ENCODE measurements around the gene PXN.

Gene PXN

GRCh38 chr12:120229487-120230325 is 35.8 kb downstream of the PXN start (continued):
- no peak for TF ChIP-seq PPARA (CRISPR knock-in tag; IDR thresholded peaks at IDR 0.05; ENCODE audit: borderline replicate concordance)
- no peak for TF ChIP-seq CSRNP3 (CRISPR knock-in tag; IDR thresholded peaks at IDR 0.05)
- no peak for TF ChIP-seq ZNF8 (CRISPR knock-in tag; IDR thresholded peaks at IDR 0.05)
- TF ChIP-seq ZC3H10 (CRISPR knock-in tag; IDR thresholded peaks at IDR 0.05) = no peak
- TF ChIP-seq GLIS3 (CRISPR knock-in tag; IDR thresholded peaks at IDR 0.05) = no peak

- ATAC-seq = no peak
- no peak for TF ChIP-seq ARNTL (CRISPR knock-in tag; IDR thresholded peaks at IDR 0.05; ENCODE audit: borderline replicate concordance, low read depth)
- no peak for TF ChIP-seq CSDC2 (CRISPR knock-in tag; IDR thresholded peaks at IDR 0.05)
- TF ChIP-seq ZNF70 (CRISPR knock-in tag; IDR thresholded peaks at IDR 0.05) = no peak
- no peak for TF ChIP-seq TSHZ2 (CRISPR knock-in tag; IDR thresholded peaks at IDR 0.05)
- TF ChIP-seq TCF4 (CRISPR knock-in tag; IDR thresholded peaks at IDR 0.05; ENCODE audit: borderline replicate concordance) = no peak
- no peak for TF ChIP-seq TOX (CRISPR knock-in tag; IDR thresholded peaks at IDR 0.05; ENCODE audit: borderline replicate concordance)
Measured at GRCh38 chr12:120229071-120229486, 36.5 kb downstream of the PXN start.

GRCh38 chr12:120228291-120229070 is 37.0 kb downstream of the PXN start:
- ATAC-seq = peak; percentile 59
- TF ChIP-seq PPARA (CRISPR knock-in tag; IDR thresholded peaks at IDR 0.05; ENCODE audit: borderline replicate concordance) = no peak
- TF ChIP-seq PATZ1 (CRISPR knock-in tag; IDR thresholded peaks at IDR 0.05; ENCODE audit: borderline replicate concordance) = no peak
- TF ChIP-seq RARB (CRISPR knock-in tag; IDR thresholded peaks at IDR 0.05) = no peak
- no peak for TF ChIP-seq ARNTL (CRISPR knock-in tag; IDR thresholded peaks at IDR 0.05; ENCODE audit: borderline replicate concordance, low read depth)
- TF ChIP-seq ZNF8 (CRISPR knock-in tag; IDR thresholded peaks at IDR 0.05) = no peak
- TF ChIP-seq POU6F1 (CRISPR knock-in tag; IDR thresholded peaks at IDR 0.05; ENCODE audit: borderline replicate concordance, low read depth) = no peak
- no peak for TF ChIP-seq ZNF70 (CRISPR knock-in tag; IDR thresholded peaks at IDR 0.05)
- no peak for TF ChIP-seq TSHZ2 (CRISPR knock-in tag; IDR thresholded peaks at IDR 0.05)
- TF ChIP-seq SNAI2 (CRISPR knock-in tag; IDR thresholded peaks at IDR 0.05) = no peak
- no peak for TF ChIP-seq CSDC2 (CRISPR knock-in tag; IDR thresholded peaks at IDR 0.05)
- no peak for TF ChIP-seq ZFP30 (CRISPR knock-in tag; IDR thresholded peaks at IDR 0.05)
- no peak for TF ChIP-seq ZFP3 (CRISPR knock-in tag; IDR thresholded peaks at IDR 0.05)
- TF ChIP-seq ISL1 (CRISPR knock-in tag; IDR thresholded peaks at IDR 0.05) = no peak
- no peak for TF ChIP-seq GLIS3 (CRISPR knock-in tag; IDR thresholded peaks at IDR 0.05)
- no peak for TF ChIP-seq ZNF565 (CRISPR knock-in tag; conservative IDR thresholded peaks at IDR 0.05; ENCODE audit: low read depth)
- no peak for TF ChIP-seq CREB5 (CRISPR knock-in tag; IDR thresholded peaks at IDR 0.05; ENCODE audit: low read depth)
- no peak for TF ChIP-seq BACH2 (CRISPR knock-in tag; IDR thresholded peaks at IDR 0.05; ENCODE audit: borderline replicate concordance)
- no peak for TF ChIP-seq ESRRG (CRISPR knock-in tag; IDR thresholded peaks at IDR 0.05)
- TF ChIP-seq CSRNP3 (CRISPR knock-in tag; IDR thresholded peaks at IDR 0.05) = no peak
- TF ChIP-seq TOX (CRISPR knock-in tag; IDR thresholded peaks at IDR 0.05; ENCODE audit: borderline replicate concordance) = no peak

Data from SK-N-SH treated with all-trans-retinoic acid at 6 μM for 48 hours (cell line).